ENCODE measurements around the gene SPIRE1.
"Not testable (repeated sequence)": the region's sequence is repeated elsewhere in the genome, so short reads cannot be mapped to it uniquely, and the experiment has no call there.

SPIRE1 gene

GRCh38 chr18:12599966-12600365 lies 57.9 kb downstream of the SPIRE1 start:
- DNase-seq (ENCODE audit: low read depth in 2 of 3, low spot score in 2 of 3) = no peak

GRCh38 chr18:12599543-12599942 lies 58.4 kb downstream of the SPIRE1 start:
- no peak for DNase-seq (ENCODE audit: low read depth in 2 of 3, low spot score in 2 of 3)

GRCh38 chr18:12598181-12598930 lies 59.6 kb downstream of the SPIRE1 start:
- no peak for DNase-seq (ENCODE audit: low read depth in 2 of 3, low spot score in 2 of 3)

- no peak for DNase-seq (ENCODE audit: low read depth in 2 of 3, low spot score in 2 of 3)
These were observed 60.1 kb downstream of the SPIRE1 start for GRCh38 chr18:12597760-12598159.

GRCh38 chr18:12595571-12596255 lies 62.2 kb downstream of the SPIRE1 start:
- DNase-seq (ENCODE audit: low read depth in 2 of 3, low spot score in 2 of 3) = no peak

- no peak for DNase-seq (ENCODE audit: low read depth in 2 of 3, low spot score in 2 of 3)
These were observed 64.0 kb downstream of the SPIRE1 start for GRCh38 chr18:12593866-12594265.

GRCh38 chr18:12592597-12593127 lies 65.2 kb downstream of the SPIRE1 start:
- no peak for DNase-seq (ENCODE audit: low read depth in 2 of 3, low spot score in 2 of 3)

GRCh38 chr18:12589448-12589847 lies 68.5 kb downstream of the SPIRE1 start:
- DNase-seq (ENCODE audit: low read depth in 2 of 3, low spot score in 2 of 3) = no peak

- DNase-seq (ENCODE audit: low read depth in 2 of 3, low spot score in 2 of 3) = no peak
These were observed 71.0 kb downstream of the SPIRE1 start for GRCh38 chr18:12586956-12587355.

GRCh38 chr18:12585218-12585617 lies 72.7 kb downstream of the SPIRE1 start:
- DNase-seq (ENCODE audit: low read depth in 2 of 3, low spot score in 2 of 3) = no peak

GRCh38 chr18:12580630-12581342 lies 77.1 kb downstream of the SPIRE1 start:
- DNase-seq (ENCODE audit: low read depth in 2 of 3, low spot score in 2 of 3) = no peak

GRCh38 chr18:12579775-12580174 lies 78.1 kb downstream of the SPIRE1 start:
- DNase-seq (ENCODE audit: low read depth in 2 of 3, low spot score in 2 of 3) = no peak

- no peak for DNase-seq (ENCODE audit: low read depth in 2 of 3, low spot score in 2 of 3)
These were observed 80.1 kb downstream of the SPIRE1 start for GRCh38 chr18:12577848-12578247.

- DNase-seq (ENCODE audit: low read depth in 2 of 3, low spot score in 2 of 3) = no peak
These were observed 83.3 kb downstream of the SPIRE1 start for GRCh38 chr18:12574494-12575185.

GRCh38 chr18:12571630-12572029 lies 86.3 kb downstream of the SPIRE1 start:
- no peak for DNase-seq (ENCODE audit: low read depth in 2 of 3, low spot score in 2 of 3)

GRCh38 chr18:12569791-12570190 lies 88.1 kb downstream of the SPIRE1 start:
- no peak for DNase-seq (ENCODE audit: low read depth in 2 of 3, low spot score in 2 of 3)

GRCh38 chr18:12567849-12568248 lies 90.1 kb downstream of the SPIRE1 start:
- DNase-seq (ENCODE audit: low read depth in 2 of 3, low spot score in 2 of 3) = no peak

- no peak for DNase-seq (ENCODE audit: low read depth in 2 of 3, low spot score in 2 of 3)
These were observed 93.0 kb downstream of the SPIRE1 start for GRCh38 chr18:12564861-12565260.

GRCh38 chr18:12564378-12564777 lies 93.5 kb downstream of the SPIRE1 start:
- DNase-seq (ENCODE audit: low read depth in 2 of 3, low spot score in 2 of 3) = no peak

GRCh38 chr18:12560600-12560999 lies 97.3 kb downstream of the SPIRE1 start:
- not testable (repeated sequence) for DNase-seq (ENCODE audit: low read depth in 2 of 3, low spot score in 2 of 3)

- no peak for DNase-seq (ENCODE audit: low read depth in 2 of 3, low spot score in 2 of 3)
These were observed 98.6 kb downstream of the SPIRE1 start for GRCh38 chr18:12559319-12559718.

All from activated CD8-positive, alpha-beta memory T cell treated with anti-CD3 and anti-CD28 coated beads for 48 hours (primary cell).